ENCODE measurements around the gene RRP15.
A peak's percentile ranks its signal among the peaks of the same experiment; 100 is the strongest.

RRP15 gene

GRCh38 chr1:218284917-218285635 is at the start of gene RRP15:
RRP15 (plus strand) TSS chr1:218285293; CDS start chr1:218285317, 24 bp downstream.
- H3K9me3 Mint-ChIP-seq = no peaks in the 10 kb centered on the region
- H3K27ac Mint-ChIP-seq = peak within 1 kb of the TSS; percentile 90
- H3K4me3 Mint-ChIP-seq = peak within 1 kb of the TSS; percentile 88
- peaks cover 5% of the 10 kb centered on the region for H3K27me3 Mint-ChIP-seq
- ATAC-seq = peak; percentile 100
- H3K36me3 Mint-ChIP-seq = peaks cover 5% of the 10 kb centered on the region
- H3K4me1 Mint-ChIP-seq = peaks cover 25% of the 10 kb centered on the region

DNA sequence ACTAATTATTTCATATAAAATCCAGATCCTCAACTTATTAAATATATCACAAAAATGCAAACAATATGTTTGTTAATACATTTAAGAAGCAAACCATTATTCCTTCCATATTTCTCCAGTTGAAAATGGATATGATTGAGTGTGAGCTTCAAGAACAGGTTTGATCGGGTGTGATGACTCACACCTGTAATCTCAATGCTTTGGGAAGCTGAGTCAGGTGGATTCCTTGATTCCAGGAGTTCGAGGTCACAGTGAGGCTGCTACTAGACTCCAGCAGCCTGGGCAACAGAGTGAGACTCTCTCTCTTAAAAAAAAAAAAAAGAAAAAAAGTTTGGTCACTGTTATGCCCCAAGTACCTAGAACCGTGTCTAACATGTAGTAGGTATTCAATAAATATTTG is 42.9 kb upstream of the RRP15 start:
- no peaks in the 10 kb centered on the region for H3K36me3 Mint-ChIP-seq
- no peak overlapping the region for H3K27ac Mint-ChIP-seq
- H3K27me3 Mint-ChIP-seq = no peaks in the 10 kb centered on the region
- no peak for ATAC-seq
- H3K9me3 Mint-ChIP-seq = no peaks in the 10 kb centered on the region
- no peak overlapping the region for H3K4me3 Mint-ChIP-seq
- no peaks in the 10 kb centered on the region for H3K4me1 Mint-ChIP-seq

DNA sequence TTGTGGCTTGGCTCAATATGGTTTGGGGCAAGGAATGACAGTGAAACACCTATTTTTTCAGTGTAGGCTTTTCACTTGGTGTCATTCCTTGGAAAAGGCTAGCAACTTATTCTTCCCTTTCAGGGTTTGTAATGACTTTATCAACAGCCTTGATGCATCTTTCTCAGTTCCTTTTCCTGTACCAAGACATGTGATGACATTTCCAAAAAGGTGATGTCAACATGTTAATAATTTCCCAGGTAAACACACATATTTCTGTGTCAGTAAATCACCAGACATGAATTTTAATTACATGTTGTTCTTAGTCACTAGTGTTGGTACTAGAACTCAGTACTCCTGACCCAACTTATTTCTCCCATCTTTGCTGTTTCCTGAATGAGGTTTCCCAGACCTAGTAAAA is 37.8 kb upstream of the RRP15 start:
- Mint-ChIP-seq H3K9me3 (no peaks in the 10 kb centered on the region), H3K36me3 (no peaks in the 10 kb centered on the region)

GRCh38 chr1:218249338-218250140 is 35.6 kb upstream of the RRP15 start:
- ATAC-seq = no peak
- H3K4me3 Mint-ChIP-seq = no peak overlapping the region
- H3K4me1 Mint-ChIP-seq = no peaks in the 10 kb centered on the region
- H3K36me3 Mint-ChIP-seq = no peaks in the 10 kb centered on the region
- no peak overlapping the region for H3K27ac Mint-ChIP-seq
- H3K27me3 Mint-ChIP-seq = peaks cover 29% of the 10 kb centered on the region
- H3K9me3 Mint-ChIP-seq = no peaks in the 10 kb centered on the region

More for the DNA sequence above, 37.8 kb upstream of the RRP15 start:
- Mint-ChIP-seq H3K4me1 (no peaks in the 10 kb centered on the region), H3K27ac (no peak overlapping the region), H3K27me3 (peaks cover 29% of the 10 kb centered on the region), H3K4me3 (no peak overlapping the region)
- no peak for ATAC-seq

DNA sequence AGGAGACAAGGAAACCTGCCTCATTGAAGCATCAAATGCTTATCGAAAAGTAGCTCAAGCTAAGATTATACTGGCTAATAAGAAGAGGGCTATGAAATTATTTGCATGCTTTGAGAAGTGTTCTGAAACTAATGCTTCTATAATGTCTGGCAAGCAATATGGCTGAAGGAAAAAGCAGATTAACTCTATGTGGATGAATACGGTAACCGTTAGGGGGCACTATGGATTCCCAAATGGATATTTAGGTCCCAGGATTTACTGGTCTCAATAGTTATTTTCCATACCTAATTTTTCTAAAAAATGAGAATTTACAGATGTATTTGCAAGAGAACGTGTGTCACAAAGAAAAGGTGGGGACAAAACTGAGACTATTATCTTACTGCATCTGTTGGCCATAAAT is 34.6 kb upstream of the RRP15 start:
- no peak for ATAC-seq
- Mint-ChIP-seq H3K4me3 (no peak overlapping the region), H3K4me1 (no peaks in the 10 kb centered on the region), H3K36me3 (no peaks in the 10 kb centered on the region), H3K9me3 (no peaks in the 10 kb centered on the region), H3K27ac (no peak overlapping the region), H3K27me3 (peaks cover 29% of the 10 kb centered on the region)

DNA sequence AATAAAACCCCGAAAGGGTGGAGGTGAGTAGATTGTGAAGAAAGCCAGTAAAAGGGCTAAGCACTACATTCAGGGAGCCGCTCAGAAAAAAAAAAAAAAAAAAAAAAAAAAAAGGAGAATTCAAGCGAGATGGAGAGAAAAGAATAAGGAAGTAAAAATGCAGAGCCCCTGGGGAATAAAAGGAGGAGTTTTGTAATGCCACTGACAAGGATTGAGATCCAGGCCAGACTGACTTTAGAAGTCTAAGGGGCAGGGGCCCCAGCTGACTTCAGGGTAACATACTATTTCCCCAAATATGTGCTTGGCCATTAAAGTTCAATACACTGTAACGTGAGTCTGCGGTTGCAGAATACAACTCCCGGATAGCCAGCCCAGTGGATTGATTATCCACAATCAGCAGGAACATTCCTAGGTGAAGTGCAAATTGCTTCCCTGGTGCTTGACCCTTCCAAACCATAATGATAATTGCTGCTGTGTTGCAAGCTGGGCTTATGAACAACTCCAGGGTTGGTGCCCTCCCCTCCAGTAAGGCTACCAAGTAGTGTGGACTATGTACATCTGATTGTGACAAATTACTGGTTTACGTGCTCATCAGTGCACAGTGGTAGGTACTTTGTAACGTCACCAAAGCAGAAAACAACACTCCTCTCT is 30.7 kb upstream of the RRP15 start:
- H3K4me1 Mint-ChIP-seq = no peaks in the 10 kb centered on the region
- H3K4me3 Mint-ChIP-seq = no peak overlapping the region
- peaks cover 20% of the 10 kb centered on the region for H3K27me3 Mint-ChIP-seq
- no peaks in the 10 kb centered on the region for H3K36me3 Mint-ChIP-seq
- no peak overlapping the region for H3K27ac Mint-ChIP-seq
- H3K9me3 Mint-ChIP-seq = peaks cover 1% of the 10 kb centered on the region
- ATAC-seq = no peak

DNA sequence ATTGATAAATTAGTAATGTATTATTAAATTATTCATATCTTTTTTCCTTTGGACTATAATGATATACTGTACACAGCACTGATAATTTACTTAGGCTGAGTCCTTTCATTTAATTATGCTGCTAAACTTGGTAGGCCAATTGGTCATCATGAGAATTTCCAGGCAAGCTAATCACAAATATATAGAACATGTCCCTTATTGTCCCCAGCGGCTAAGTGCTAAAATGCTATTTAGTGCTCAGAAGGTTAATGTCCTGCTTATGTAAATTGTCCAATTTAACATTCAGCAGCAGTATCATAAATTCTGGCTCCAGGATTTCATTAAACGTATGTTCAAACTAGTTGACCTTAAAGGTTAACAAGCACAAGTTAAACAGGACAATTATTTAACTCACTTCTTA is 30.0 kb upstream of the RRP15 start:
- Mint-ChIP-seq H3K9me3 (peaks cover 3% of the 10 kb centered on the region), H3K27me3 (peaks cover 20% of the 10 kb centered on the region), H3K4me3 (no peak overlapping the region), H3K36me3 (no peaks in the 10 kb centered on the region), H3K4me1 (no peaks in the 10 kb centered on the region), H3K27ac (no peak overlapping the region)
- no peak for ATAC-seq

GRCh38 chr1:218257371-218257770 is 27.7 kb upstream of the RRP15 start:
- Mint-ChIP-seq H3K4me3 (no peak overlapping the region), H3K4me1 (no peaks in the 10 kb centered on the region), H3K36me3 (no peaks in the 10 kb centered on the region), H3K9me3 (peaks cover 3% of the 10 kb centered on the region), H3K27me3 (peaks cover 9% of the 10 kb centered on the region), H3K27ac (no peak overlapping the region)
- no peak for ATAC-seq

DNA sequence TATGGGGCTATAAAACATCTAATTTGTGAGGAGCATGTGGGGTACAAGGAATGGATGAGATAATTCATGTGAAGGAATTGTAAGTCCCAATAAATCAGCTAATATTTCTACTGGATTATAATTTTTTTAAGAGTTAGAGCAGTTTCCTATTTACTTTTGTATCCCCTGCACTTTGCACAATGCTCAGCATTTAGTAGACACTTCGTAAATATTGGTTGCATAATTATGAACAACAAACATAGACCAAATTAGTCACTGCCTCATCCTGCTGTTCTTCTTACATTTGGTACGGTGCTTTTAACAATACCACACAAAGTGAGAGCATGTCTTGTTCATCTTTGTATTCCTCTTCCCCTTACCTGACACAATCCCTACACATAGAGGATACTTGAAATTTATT is 27.1 kb upstream of the RRP15 start:
- H3K9me3 Mint-ChIP-seq = peaks cover 3% of the 10 kb centered on the region
- H3K27me3 Mint-ChIP-seq = peaks cover 9% of the 10 kb centered on the region
- H3K27ac Mint-ChIP-seq = no peak overlapping the region
- no peaks in the 10 kb centered on the region for H3K36me3 Mint-ChIP-seq
- no peak for ATAC-seq
- H3K4me3 Mint-ChIP-seq = no peak overlapping the region
- H3K4me1 Mint-ChIP-seq = no peaks in the 10 kb centered on the region

GRCh38 chr1:218259339-218259738 is 25.8 kb upstream of the RRP15 start:
- no peak overlapping the region for H3K4me3 Mint-ChIP-seq
- no peaks in the 10 kb centered on the region for H3K36me3 Mint-ChIP-seq
- ATAC-seq = no peak
- peaks cover 16% of the 10 kb centered on the region for H3K27me3 Mint-ChIP-seq
- peaks cover 3% of the 10 kb centered on the region for H3K9me3 Mint-ChIP-seq
- H3K27ac Mint-ChIP-seq = no peak overlapping the region
- no peaks in the 10 kb centered on the region for H3K4me1 Mint-ChIP-seq

DNA sequence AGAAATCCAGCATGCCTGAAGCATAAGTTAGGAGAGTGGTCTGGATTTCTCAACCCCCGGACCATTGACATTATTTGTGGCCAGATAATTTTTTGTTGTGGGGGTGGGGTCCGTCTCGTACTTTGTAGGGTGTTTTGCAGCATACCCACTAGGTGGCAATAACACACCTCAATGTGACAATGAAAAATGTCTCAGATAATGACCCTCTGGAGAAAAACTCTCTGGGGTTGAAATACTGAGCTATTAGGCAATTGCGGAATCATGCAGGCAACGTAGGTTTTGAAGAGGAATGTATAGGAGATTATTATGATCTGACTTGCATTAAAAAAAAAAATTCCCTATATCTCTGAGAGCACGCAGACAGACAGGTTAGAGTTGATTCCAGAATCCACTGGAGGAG is 25.3 kb upstream of the RRP15 start:
- Mint-ChIP-seq H3K4me3 (no peak overlapping the region), H3K9me3 (peaks cover 3% of the 10 kb centered on the region), H3K27ac (no peak overlapping the region), H3K36me3 (no peaks in the 10 kb centered on the region), H3K27me3 (peaks cover 16% of the 10 kb centered on the region), H3K4me1 (no peaks in the 10 kb centered on the region)
- ATAC-seq = no peak

DNA sequence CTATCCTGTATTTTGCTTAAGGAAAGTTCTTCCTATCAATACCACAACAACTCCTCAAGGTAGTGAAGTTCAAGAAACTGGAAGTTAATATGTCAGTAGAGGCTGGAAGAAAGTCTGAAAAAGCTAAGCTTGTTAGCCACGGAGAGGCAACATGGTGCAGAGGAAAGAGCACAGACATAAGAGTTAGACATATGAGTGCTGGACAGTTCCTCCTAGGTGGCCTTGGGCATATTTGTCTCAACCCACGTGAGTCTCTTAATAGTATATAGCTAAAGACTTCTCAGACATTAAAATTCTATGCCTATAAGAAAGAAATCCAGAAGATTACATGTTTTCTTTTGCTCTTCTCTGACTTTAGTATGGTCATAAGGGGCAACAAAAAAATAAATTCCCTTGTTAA is 22.8 kb upstream of the RRP15 start:
- no peak for ATAC-seq
- Mint-ChIP-seq H3K9me3 (peaks cover 3% of the 10 kb centered on the region), H3K27me3 (peaks cover 34% of the 10 kb centered on the region), H3K4me3 (no peak overlapping the region), H3K4me1 (no peaks in the 10 kb centered on the region), H3K36me3 (no peaks in the 10 kb centered on the region), H3K27ac (no peak overlapping the region)

GRCh38 chr1:218266356-218266755 is 18.7 kb upstream of the RRP15 start:
- H3K9me3 Mint-ChIP-seq = no peaks in the 10 kb centered on the region
- H3K27ac Mint-ChIP-seq = no peak overlapping the region
- peaks cover 38% of the 10 kb centered on the region for H3K27me3 Mint-ChIP-seq
- ATAC-seq = no peak
- no peaks in the 10 kb centered on the region for H3K36me3 Mint-ChIP-seq
- no peak overlapping the region for H3K4me3 Mint-ChIP-seq
- no peaks in the 10 kb centered on the region for H3K4me1 Mint-ChIP-seq

GRCh38 chr1:218272366-218272765 is 12.7 kb upstream of the RRP15 start:
- Mint-ChIP-seq H3K36me3 (no peaks in the 10 kb centered on the region), H3K9me3 (no peaks in the 10 kb centered on the region), H3K27me3 (peaks cover 21% of the 10 kb centered on the region), H3K27ac (no peak overlapping the region), H3K4me3 (no peak overlapping the region), H3K4me1 (no peaks in the 10 kb centered on the region)
- ATAC-seq = no peak

DNA sequence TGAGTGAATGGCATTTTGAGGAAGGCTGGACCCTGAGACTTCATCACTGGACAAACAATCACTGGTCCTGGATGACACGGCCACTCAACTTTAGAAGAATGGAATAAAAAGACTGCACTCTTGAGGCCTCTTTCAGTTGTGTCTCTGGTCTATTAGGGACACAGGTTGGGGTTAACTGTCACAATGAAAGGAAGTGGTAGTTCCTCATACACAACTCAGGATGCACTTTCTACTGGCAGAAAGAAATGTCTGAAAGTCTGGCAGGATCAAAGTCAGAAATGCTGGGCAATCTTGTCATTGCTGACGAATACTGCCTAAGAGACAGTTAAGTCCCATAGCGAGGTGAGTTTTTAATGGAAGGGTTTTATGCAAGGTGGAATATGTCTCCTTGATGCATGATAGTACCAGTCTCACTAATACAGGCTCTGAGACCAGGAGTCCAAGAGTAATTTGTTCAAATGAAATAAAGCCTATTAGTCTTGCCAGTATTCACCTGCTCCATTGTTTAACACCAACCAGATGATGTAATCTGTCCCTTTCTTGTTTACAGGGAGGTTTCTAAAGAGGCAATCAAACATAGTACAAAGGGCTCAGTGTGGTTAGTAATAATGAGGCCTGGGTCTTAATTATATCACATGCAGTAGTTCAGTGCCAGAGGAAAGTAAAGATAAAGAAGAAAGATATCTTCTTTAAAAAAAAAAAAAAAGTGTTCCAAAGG is 11.2 kb upstream of the RRP15 start:
- H3K4me1 Mint-ChIP-seq = no peaks in the 10 kb centered on the region
- no peak overlapping the region for H3K4me3 Mint-ChIP-seq
- no peaks in the 10 kb centered on the region for H3K9me3 Mint-ChIP-seq
- no peaks in the 10 kb centered on the region for H3K36me3 Mint-ChIP-seq
- H3K27ac Mint-ChIP-seq = no peak overlapping the region
- peaks cover 17% of the 10 kb centered on the region for H3K27me3 Mint-ChIP-seq
- no peak for ATAC-seq

Measured in stimulated activated memory B cell treated with anti-CD40 and anti-IgM and Interleukin-4, amounts not matched to agents 10 μg/mL and 1 μg/mL and 100 μg/mL, for 72 hours (primary cell).